Measurements from ENCODE around the gene ZNF581.

The ZNF581 gene

DNA sequence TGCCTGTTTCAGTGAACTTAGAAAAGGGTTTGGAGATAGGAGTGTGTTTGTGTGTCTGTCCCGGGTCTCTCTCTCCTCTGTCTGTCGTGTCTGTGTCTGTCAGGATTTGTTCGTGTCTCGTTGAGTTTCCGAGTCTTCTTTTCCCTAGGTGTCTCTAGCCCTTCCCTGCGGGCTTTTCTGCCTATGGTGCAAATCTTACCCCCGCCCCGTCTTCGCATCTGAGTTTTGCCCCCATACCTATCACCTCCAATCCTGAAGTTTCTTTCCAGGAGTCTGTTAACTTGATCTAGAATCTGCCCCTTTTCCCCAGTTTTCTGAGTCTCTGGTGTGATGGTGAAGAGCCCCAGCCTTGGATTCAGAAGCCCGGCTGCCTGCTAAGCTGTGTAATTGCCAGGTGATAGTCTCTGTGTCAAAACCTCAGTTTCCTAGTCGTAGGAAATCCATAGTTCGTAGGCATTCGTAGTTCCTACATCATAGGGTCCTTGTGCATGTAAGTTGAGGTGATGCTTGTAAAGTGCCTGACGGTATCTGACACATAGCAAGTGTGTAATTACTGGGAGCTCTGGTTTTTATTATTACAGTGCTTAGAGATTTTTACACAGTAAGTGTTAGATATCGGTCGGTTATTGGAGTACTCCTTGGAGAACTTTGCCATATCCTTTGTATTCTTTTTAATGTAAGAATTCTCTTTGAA lies 32.4 kb downstream of the ZNF581 start:
- TF ChIP-seq Cebpa-rat (IDR thresholded peaks at IDR 0.05) = no peak
- H3K4me1 ChIP-seq = peaks cover 81% of the 10 kb centered on the region
- H3K9ac ChIP-seq = peak overlapping the region; percentile 99
- H3K4me2 ChIP-seq = peak overlapping the region; percentile 98
- peaks cover 94% of the 10 kb centered on the region for H4K20me1 ChIP-seq
- no peaks in the 10 kb centered on the region for H3K9me3 ChIP-seq
- peak overlapping the region; percentile 98 for H3K27ac ChIP-seq
- peaks cover 52% of the 10 kb centered on the region for H3K36me3 ChIP-seq
- peak overlapping the region; percentile 98 for H3K4me3 ChIP-seq
- no peaks in the 10 kb centered on the region for H3K27me3 ChIP-seq

- Histone ChIP-seq H3K4me3 (peak overlapping the region; percentile 98), H3K9me3 (no peaks in the 10 kb centered on the region), H3K36me3 (peaks cover 53% of the 10 kb centered on the region), H3K4me1 (peaks cover 81% of the 10 kb centered on the region), H3K27me3 (no peaks in the 10 kb centered on the region), H3K27ac (peak overlapping the region; percentile 98), H4K20me1 (peaks cover 94% of the 10 kb centered on the region), H3K9ac (peak overlapping the region; percentile 99), H3K4me2 (peak overlapping the region; percentile 98)
- TF ChIP-seq Cebpa-rat (IDR thresholded peaks at IDR 0.05) = no peak
Measured at GRCh38 chr19:55676383-55676782, 32.9 kb downstream of the ZNF581 start.

- Histone ChIP-seq H3K9ac (peak overlapping the region; percentile 99), H3K27ac (peak overlapping the region; percentile 98), H3K4me3 (peak overlapping the region; percentile 98), H3K36me3 (peaks cover 54% of the 10 kb centered on the region), H3K4me2 (peak overlapping the region; percentile 98), H4K20me1 (peaks cover 94% of the 10 kb centered on the region), H3K27me3 (no peaks in the 10 kb centered on the region), H3K4me1 (peaks cover 75% of the 10 kb centered on the region), H3K9me3 (no peaks in the 10 kb centered on the region)
- no peak for TF ChIP-seq Cebpa-rat (IDR thresholded peaks at IDR 0.05)
Measured at GRCh38 chr19:55676889-55677505, 33.5 kb downstream of the ZNF581 start.

GRCh38 chr19:55677572-55678028 lies 34.2 kb downstream of the ZNF581 start:
- peak overlapping the region; percentile 99 for H3K9ac ChIP-seq
- H4K20me1 ChIP-seq = peaks cover 94% of the 10 kb centered on the region
- peak overlapping the region; percentile 98 for H3K27ac ChIP-seq
- H3K4me2 ChIP-seq = peak overlapping the region; percentile 98
- H3K36me3 ChIP-seq = peaks cover 55% of the 10 kb centered on the region
- peak overlapping the region; percentile 98 for H3K4me3 ChIP-seq
- no peak for TF ChIP-seq Cebpa-rat (IDR thresholded peaks at IDR 0.05)
- no peaks in the 10 kb centered on the region for H3K27me3 ChIP-seq
- H3K4me1 ChIP-seq = peaks cover 69% of the 10 kb centered on the region
- no peaks in the 10 kb centered on the region for H3K9me3 ChIP-seq

DNA sequence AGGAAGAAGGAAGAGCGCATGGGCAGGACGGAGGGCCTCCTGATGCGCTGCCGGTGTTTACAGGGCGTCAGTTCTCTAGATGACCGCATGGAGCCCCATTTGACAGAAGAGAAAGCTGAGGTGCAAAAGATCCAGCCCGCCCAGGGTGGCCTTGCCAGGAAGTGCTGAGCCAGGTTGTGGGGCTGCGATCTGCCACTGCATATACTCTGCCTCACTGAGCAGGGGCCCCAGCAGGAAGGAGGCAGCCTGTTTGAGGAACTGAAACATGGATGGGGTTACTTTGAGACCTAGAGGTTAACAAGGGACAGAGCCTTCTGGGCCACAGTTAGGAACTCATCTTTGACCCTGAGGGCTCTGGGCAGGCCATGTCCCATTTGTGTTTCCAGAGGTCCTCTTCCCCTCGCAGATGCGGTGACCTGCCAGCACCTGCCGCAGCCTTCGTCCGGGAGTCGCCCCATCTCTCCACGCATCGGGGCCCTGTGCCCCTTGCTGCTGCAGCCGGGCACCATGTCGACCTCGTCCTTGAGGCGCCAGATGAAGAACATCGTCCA lies 34.7 kb downstream of the ZNF581 start:
- Histone ChIP-seq H3K4me1 (peaks cover 64% of the 10 kb centered on the region), H3K27ac (peak overlapping the region; percentile 98), H3K4me3 (peak overlapping the region; percentile 98), H3K36me3 (peaks cover 55% of the 10 kb centered on the region), H3K9me3 (no peaks in the 10 kb centered on the region), H4K20me1 (peaks cover 94% of the 10 kb centered on the region), H3K4me2 (peak overlapping the region; percentile 98), H3K9ac (peak overlapping the region; percentile 99), H3K27me3 (no peaks in the 10 kb centered on the region)
- TF ChIP-seq Cebpa-rat (IDR thresholded peaks at IDR 0.05) = no peak

- H3K4me3 ChIP-seq = no peak overlapping the region
- peak overlapping the region; percentile 98 for H3K4me2 ChIP-seq
- peaks cover 63% of the 10 kb centered on the region for H3K36me3 ChIP-seq
- peak overlapping the region; percentile 98 for H3K27ac ChIP-seq
- no peak for TF ChIP-seq Cebpa-rat (IDR thresholded peaks at IDR 0.05)
- no peaks in the 10 kb centered on the region for H3K9me3 ChIP-seq
- H3K9ac ChIP-seq = peak overlapping the region; percentile 66
- H3K4me1 ChIP-seq = peaks cover 60% of the 10 kb centered on the region
- H3K27me3 ChIP-seq = no peaks in the 10 kb centered on the region
- peaks cover 96% of the 10 kb centered on the region for H4K20me1 ChIP-seq
Measured at GRCh38 chr19:55679343-55680257, 36.2 kb downstream of the ZNF581 start.

- Histone ChIP-seq H3K27me3 (no peaks in the 10 kb centered on the region), H3K36me3 (peaks cover 73% of the 10 kb centered on the region), H3K9me3 (no peaks in the 10 kb centered on the region), H3K4me2 (no peak overlapping the region; the same call in 1 of the 2 replicates), H3K27ac (peak overlapping the region; percentile 98; the same call in 1 of the 2 replicates), H3K9ac (no peak overlapping the region), H3K4me1 (peaks cover 58% of the 10 kb centered on the region), H4K20me1 (peaks cover 100% of the 10 kb centered on the region), H3K4me3 (no peak overlapping the region)
- TF ChIP-seq Cebpa-rat (IDR thresholded peaks at IDR 0.05) = no peak
Measured at GRCh38 chr19:55680339-55681130, 37.1 kb downstream of the ZNF581 start.

- no peak overlapping the region for H3K4me3 ChIP-seq
- peaks cover 100% of the 10 kb centered on the region for H4K20me1 ChIP-seq
- 0 out of 2 replicates have a peak overlapping the region, but pooled peaks have one; percentile 19 for H3K9ac ChIP-seq
- no peak overlapping the region for H3K4me2 ChIP-seq
- peaks cover 82% of the 10 kb centered on the region for H3K36me3 ChIP-seq
- H3K4me1 ChIP-seq = peaks cover 50% of the 10 kb centered on the region
- H3K9me3 ChIP-seq = no peaks in the 10 kb centered on the region
- no peak for TF ChIP-seq Cebpa-rat (IDR thresholded peaks at IDR 0.05)
- no peaks in the 10 kb centered on the region for H3K27me3 ChIP-seq
- peak overlapping the region; percentile 98; the same call in 1 of the 2 replicates for H3K27ac ChIP-seq
Measured at GRCh38 chr19:55681131-55682092, 38.0 kb downstream of the ZNF581 start.

All from BLaER1 (cell line).